Mesenchymal stem cell (in vitro differentiated cells and primary cell): ENCODE measurements around the gene TREX2.

Source experiments
- DNase-seq: peaks from one replicate; pipeline ENCODE4 v3.0.0-alpha.2; 2013
- H2AFZ ChIP-seq: one replicate; pipeline ENCODE4 v1.6.1; 2013; ENCODE audit warnings: low read depth, mild to moderate bottlenecking, control low read depth, inconsistent platforms, low read length, moderate library complexity
- H2AK5ac ChIP-seq: 2 replicates; pipeline ENCODE4 v1.6.1; 2013; ENCODE audit warnings: low read length, moderate library complexity, mild to moderate bottlenecking, inconsistent platforms; ENCODE audit not compliant: severe bottlenecking
- H2BK120ac ChIP-seq: one replicate; pipeline ENCODE4 v1.6.1; 2013; ENCODE audit warnings: low read depth, mild to moderate bottlenecking, inconsistent platforms, low read length, moderate library complexity
- H2BK12ac ChIP-seq, 2 experiments: one replicate each; pipeline ENCODE4 v1.6.1; 2013; ENCODE audit warnings: inconsistent platforms in 2 of 2, low read length in 2 of 2, mild to moderate bottlenecking in 2 of 2, moderate library complexity in 2 of 2, control low read depth in 1 of 2
- H2BK15ac ChIP-seq: one replicate; pipeline ENCODE4 v1.6.1; 2013; ENCODE audit warnings: mild to moderate bottlenecking, low read depth, inconsistent platforms; ENCODE audit not compliant: poor library complexity, severe bottlenecking
- H2BK5ac ChIP-seq: 2 replicates; pipeline ENCODE4 v1.6.1; 2013; ENCODE audit warnings: low read depth, mild to moderate bottlenecking, low read length, control low read depth, inconsistent platforms; ENCODE audit not compliant: poor library complexity, severe bottlenecking
- H3K14ac ChIP-seq, 2 experiments: one replicate each; pipeline ENCODE4 v1.6.1; 2013; ENCODE audit warnings: inconsistent platforms in 2 of 2, low read length in 2 of 2, control low read depth in 1 of 2, mild to moderate bottlenecking in 1 of 2, moderate library complexity in 1 of 2
- H3K18ac ChIP-seq, 2 experiments: one replicate each; pipeline ENCODE4 v1.6.1; 2013; ENCODE audit warnings: inconsistent platforms in 2 of 2, low read length in 2 of 2, control low read depth in 1 of 2, low read depth in 1 of 2, mild to moderate bottlenecking in 1 of 2
- H3K23ac ChIP-seq, 2 experiments: one replicate each; pipeline ENCODE4 v1.6.1; 2013; ENCODE audit warnings: inconsistent platforms in 2 of 2, low read length in 2 of 2, mild to moderate bottlenecking in 2 of 2, moderate library complexity in 2 of 2, control low read depth in 1 of 2
- H3K27ac ChIP-seq: 2 replicates; pipeline ENCODE4 v1.5.1; 2013; ENCODE audit warnings: mild to moderate bottlenecking, moderate library complexity, low read length, control low read depth, inconsistent platforms; ENCODE audit not compliant: poor library complexity, severe bottlenecking
- H3K27me3 ChIP-seq, 2 experiments: 2 replicates each; pipeline versions ENCODE4 v1.6.1 to v1.7.0; 2013; ENCODE audit warnings: low read length in 2 of 2, mild to moderate bottlenecking in 2 of 2, moderate library complexity in 2 of 2, control low read depth in 1 of 2, inconsistent platforms in 1 of 2; ENCODE audit not compliant: control insufficient read depth in 1 of 2, insufficient read depth in 1 of 2
- H3K36me3 ChIP-seq, 2 experiments: 2 replicates each; pipeline versions ENCODE4 v1.6.1 to v1.7.0; 2013; ENCODE audit warnings: low read length in 2 of 2, control low read depth in 1 of 2, inconsistent platforms in 1 of 2, low read depth in 1 of 2, mild to moderate bottlenecking in 1 of 2; ENCODE audit not compliant: insufficient read depth in 2 of 2, control insufficient read depth in 1 of 2
- H3K4ac ChIP-seq, 2 experiments: one replicate each; pipeline ENCODE4 v1.6.1; 2013; ENCODE audit warnings: inconsistent platforms in 2 of 2, low read length in 2 of 2, mild to moderate bottlenecking in 2 of 2, moderate library complexity in 2 of 2, control low read depth in 1 of 2, low read depth in 1 of 2
- H3K4me1 ChIP-seq: 2 replicates; pipeline ENCODE4 v1.6.1; 2013; ENCODE audit warnings: low read depth, low read length, control low read depth; ENCODE audit not compliant: control insufficient read depth, insufficient read depth
- H3K4me2 ChIP-seq: 2 replicates; pipeline ENCODE4 v1.6.1; 2013; ENCODE audit warnings: low read length, mild to moderate bottlenecking, inconsistent platforms; ENCODE audit not compliant: poor library complexity, severe bottlenecking
- H3K4me3 ChIP-seq, 2 experiments: 2 replicates each; pipeline versions ENCODE4 v1.5.1 to v1.7.0; 2013; ENCODE audit warnings: low read length in 2 of 2, mild to moderate bottlenecking in 2 of 2, control low read depth in 1 of 2, low read depth in 1 of 2; ENCODE audit not compliant: insufficient read depth in 1 of 2
- H3K79me1 ChIP-seq: replicated peaks from 2 replicates; pipeline ENCODE4 v1.6.1; 2013; ENCODE audit warnings: mild to moderate bottlenecking, control low read depth, low read length, inconsistent platforms; ENCODE audit not compliant: poor library complexity, severe bottlenecking
- H3K9ac ChIP-seq: 2 replicates; pipeline ENCODE4 v1.7.0; 2013; ENCODE audit warnings: mild to moderate bottlenecking, low read length, moderate library complexity
- H3K9me3 ChIP-seq: 2 replicates; pipeline ENCODE4 v1.7.0; 2013; ENCODE audit warnings: mild to moderate bottlenecking, low read length; ENCODE audit not compliant: control insufficient read depth
- H4K8ac ChIP-seq: one replicate; pipeline ENCODE4 v1.6.1; 2013; ENCODE audit warnings: inconsistent platforms, mild to moderate bottlenecking, low read length, moderate library complexity
- H4K91ac ChIP-seq: one replicate; pipeline ENCODE4 v1.6.1; 2013; ENCODE audit warnings: mild to moderate bottlenecking, low read length, inconsistent platforms
- WGBS: methylation state at CpG from one replicate; pipeline ENCODE4 v1.1.7; 2013; ENCODE audit warnings: mixed read lengths; 5-methylcytosine and 5-hydroxymethylcytosine counted together

Gene TREX2

GRCh38 chrX:153463556-153463955 lies 17.7 kb upstream of the TREX2 start:
- no peak overlapping the region for H4K8ac ChIP-seq
- H4K91ac ChIP-seq, result no peak overlapping the region
- no peak overlapping the region for H3K9ac ChIP-seq
- H2BK15ac ChIP-seq, result no peak overlapping the region
- no peak overlapping the region for H2BK5ac ChIP-seq
- no peak overlapping the region for H2BK120ac ChIP-seq
- 81% methylated on average over 12 of the region's 12 CpGs for WGBS
- no peak overlapping the region for H3K14ac ChIP-seq
- H2BK12ac ChIP-seq, result no peak overlapping the region
- H3K36me3 ChIP-seq, result peaks cover 4 to 43% of the 10 kb centered on the region in 2 experiments
- peaks cover 19% of the 10 kb centered on the region for H3K4me1 ChIP-seq
- no peak overlapping the region for H3K4ac ChIP-seq
- H3K18ac ChIP-seq, result no peak overlapping the region
- H3K4me3 ChIP-seq, result no peak overlapping the region
- no peak overlapping the region for H3K27ac ChIP-seq
- no peak for DNase-seq
- H3K9me3 ChIP-seq, result no peaks in the 10 kb centered on the region
- no peak overlapping the region for H2AFZ ChIP-seq
- H3K79me1 ChIP-seq, result peaks cover 11% of the 10 kb centered on the region
- H2AK5ac ChIP-seq, result no peak overlapping the region
- no peak overlapping the region for H3K23ac ChIP-seq
- peaks cover 0 to 11% of the 10 kb centered on the region in 2 experiments for H3K27me3 ChIP-seq
- no peak overlapping the region for H3K4me2 ChIP-seq

GRCh38 chrX:153463031-153463430 lies 17.2 kb upstream of the TREX2 start:
- Histone ChIP-seq H3K4ac (no peak overlapping the region), H2BK15ac (no peak overlapping the region), H3K14ac (no peak overlapping the region), H3K4me3 (no peak overlapping the region), H3K79me1 (peaks cover 7% of the 10 kb centered on the region), H2BK5ac (no peak overlapping the region), H4K91ac (no peak overlapping the region), H4K8ac (no peak overlapping the region), H3K27me3 (peaks cover 0 to 13% of the 10 kb centered on the region in 2 experiments), H3K18ac (no peak overlapping the region), H3K4me1 (peaks cover 14% of the 10 kb centered on the region), H2BK12ac (no peak overlapping the region), H3K27ac (no peak overlapping the region), H2BK120ac (no peak overlapping the region), H2AK5ac (no peak overlapping the region), H3K9ac (no peak overlapping the region), H2AFZ (no peak overlapping the region), H3K23ac (no peak overlapping the region), H3K9me3 (no peaks in the 10 kb centered on the region), H3K36me3 (peaks cover 4 to 41% of the 10 kb centered on the region in 2 experiments), H3K4me2 (no peak overlapping the region)
- DNase-seq, result no peak
- 99% methylated on average over 4 of the region's 6 CpGs for WGBS

- no peaks in the 10 kb centered on the region for H3K9me3 ChIP-seq
- H2AK5ac ChIP-seq, result no peak overlapping the region
- H3K36me3 ChIP-seq, result peaks cover 4 to 38% of the 10 kb centered on the region in 2 experiments
- H3K27me3 ChIP-seq, result peaks cover 0 to 15% of the 10 kb centered on the region in 2 experiments
- H4K91ac ChIP-seq, result no peak overlapping the region
- H3K27ac ChIP-seq, result no peak overlapping the region
- no peak overlapping the region for H3K4ac ChIP-seq
- no peak overlapping the region for H3K18ac ChIP-seq
- no peak overlapping the region for H3K14ac ChIP-seq
- peaks cover 6% of the 10 kb centered on the region for H3K79me1 ChIP-seq
- no peak overlapping the region for H4K8ac ChIP-seq
- H3K4me1 ChIP-seq, result peaks cover 14% of the 10 kb centered on the region
- H3K4me2 ChIP-seq, result no peak overlapping the region
- H2BK12ac ChIP-seq, result no peak overlapping the region
- H2BK120ac ChIP-seq, result no peak overlapping the region
- no peak overlapping the region for H2BK15ac ChIP-seq
- H3K9ac ChIP-seq, result no peak overlapping the region
- no peak overlapping the region for H3K4me3 ChIP-seq
- no peak for DNase-seq
- no peak overlapping the region for H2BK5ac ChIP-seq
- H2AFZ ChIP-seq, result no peak overlapping the region
- 96% methylated on average over 10 of the region's 10 CpGs for WGBS
- no peak overlapping the region for H3K23ac ChIP-seq
Measured at GRCh38 chrX:153462291-153462690, 16.4 kb upstream of the TREX2 start.

- H3K27ac ChIP-seq, result peak overlapping the region; percentile 73
- H3K36me3 ChIP-seq, result peaks cover 4 to 46% of the 10 kb centered on the region in 2 experiments
- H2AFZ ChIP-seq, result no peak overlapping the region
- 30% methylated on average over 4 of the region's 7 CpGs for WGBS
- H4K8ac ChIP-seq, result no peak overlapping the region
- no peak overlapping the region for H3K18ac ChIP-seq
- DNase-seq, result peak; percentile 48
- H2BK5ac ChIP-seq, result no peak overlapping the region
- H3K23ac ChIP-seq, result no peak overlapping the region
- no peak overlapping the region for H2BK120ac ChIP-seq
- H3K14ac ChIP-seq, result no peak overlapping the region
- H3K4me1 ChIP-seq, result peaks cover 14% of the 10 kb centered on the region
- H4K91ac ChIP-seq, result no peak overlapping the region
- peaks cover 0 to 15% of the 10 kb centered on the region in 2 experiments for H3K27me3 ChIP-seq
- no peak overlapping the region for H2BK15ac ChIP-seq
- H2AK5ac ChIP-seq, result no peak overlapping the region
- no peak overlapping the region for H3K4ac ChIP-seq
- no peak overlapping the region for H3K9ac ChIP-seq
- H3K9me3 ChIP-seq, result no peaks in the 10 kb centered on the region
- peaks cover 1% of the 10 kb centered on the region for H3K79me1 ChIP-seq
- no peak overlapping the region for H3K4me2 ChIP-seq
- H2BK12ac ChIP-seq, result no peak overlapping the region
- H3K4me3 ChIP-seq, result no peak overlapping the region
Measured at GRCh38 chrX:153460826-153461225, 15.0 kb upstream of the TREX2 start.
